ENCODE data around the gene RNF31.

The RNF31 gene

DNA sequence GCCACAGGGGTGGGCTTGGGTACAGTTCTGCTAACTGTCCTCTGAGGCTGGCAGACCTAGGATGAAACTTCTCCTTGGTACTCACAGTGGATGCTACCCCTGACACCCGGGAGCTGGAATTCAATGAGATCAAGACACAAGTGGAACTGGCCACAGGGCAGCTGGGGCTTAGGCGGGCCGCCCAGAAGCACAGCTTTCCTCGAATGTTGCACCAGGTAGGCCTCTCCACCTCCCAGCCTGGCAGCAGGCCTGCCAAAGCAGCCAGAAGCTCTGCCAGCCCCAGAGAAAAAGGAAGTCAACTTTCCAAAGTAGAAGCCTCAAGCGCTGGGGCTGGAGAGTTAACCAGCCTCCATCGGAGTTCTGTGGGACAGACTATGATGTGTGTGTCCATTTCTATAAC lies 30.1 kb upstream of the RNF31 start:
- no peak for DNase-seq

DNA sequence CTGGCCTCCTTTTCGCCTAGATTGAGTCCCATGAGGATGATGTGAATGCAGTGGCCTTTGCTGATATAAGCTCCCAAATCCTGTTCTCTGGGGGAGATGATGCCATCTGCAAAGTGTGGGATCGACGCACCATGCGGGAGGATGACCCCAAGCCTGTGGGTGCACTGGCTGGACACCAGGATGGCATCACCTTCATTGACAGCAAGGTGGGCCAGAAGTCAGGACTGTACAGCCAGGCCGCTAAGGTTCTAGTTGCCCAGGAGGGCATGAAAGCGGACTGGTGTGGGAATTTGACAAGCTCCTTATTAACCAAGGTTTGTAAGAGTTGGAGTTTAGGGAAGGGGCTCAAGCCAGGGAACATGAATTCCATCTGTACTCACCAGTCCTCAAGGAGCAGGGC lies 27.6 kb upstream of the RNF31 start:
- DNase-seq, result no peak

DNA sequence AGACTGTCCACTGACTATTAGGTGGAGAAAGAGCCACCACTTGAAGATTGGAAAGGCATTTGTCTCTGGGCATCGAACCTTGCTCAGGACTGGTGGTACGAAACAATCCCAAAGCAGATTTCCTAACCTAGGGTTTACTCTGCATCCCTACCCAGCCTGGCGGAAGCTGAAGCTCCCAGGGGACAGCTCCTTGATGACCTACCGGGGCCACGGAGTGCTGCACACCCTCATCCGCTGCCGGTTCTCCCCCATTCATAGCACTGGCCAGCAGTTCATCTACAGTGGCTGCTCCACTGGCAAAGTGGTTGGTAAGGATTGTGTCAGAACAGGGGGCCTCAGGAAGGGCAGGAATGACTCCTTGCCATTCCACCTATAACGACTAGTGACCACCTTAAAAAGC lies 26.1 kb upstream of the RNF31 start:
- no peak for DNase-seq

DNA sequence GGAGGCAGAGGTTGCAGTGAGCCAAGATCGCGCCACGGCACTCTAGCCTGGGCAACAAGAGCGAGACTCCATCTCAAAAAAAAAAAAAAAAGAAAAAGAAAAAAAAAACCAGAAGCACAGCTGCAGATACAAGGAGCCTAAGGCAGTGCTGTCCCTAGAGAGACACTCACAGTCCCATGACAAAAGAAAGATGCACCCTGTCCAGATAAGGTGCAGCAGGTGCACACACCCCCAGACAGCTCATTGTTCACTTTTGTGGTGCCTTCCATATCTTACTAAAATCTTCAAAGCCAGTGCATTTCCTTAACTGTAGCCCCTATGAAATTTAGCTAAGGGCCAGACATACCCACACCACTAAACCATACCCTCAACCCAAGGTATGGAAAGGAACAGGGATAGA lies 24.9 kb upstream of the RNF31 start:
- no peak for DNase-seq

DNA sequence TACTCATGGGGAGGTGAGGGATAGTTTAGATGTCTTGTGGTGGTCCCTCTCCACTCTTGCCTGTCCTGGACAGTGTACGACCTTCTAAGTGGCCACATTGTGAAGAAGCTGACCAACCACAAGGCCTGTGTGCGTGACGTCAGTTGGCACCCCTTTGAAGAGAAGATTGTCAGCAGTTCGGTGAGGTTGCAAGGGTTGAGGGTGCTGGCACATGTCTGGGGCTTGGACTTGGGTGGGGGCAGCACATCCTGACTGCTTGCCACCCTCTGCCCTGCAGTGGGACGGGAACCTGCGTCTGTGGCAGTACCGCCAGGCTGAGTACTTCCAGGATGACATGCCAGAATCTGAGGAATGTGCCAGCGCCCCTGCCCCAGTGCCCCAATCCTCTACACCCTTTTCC lies 24.4 kb upstream of the RNF31 start:
- DNase-seq, result no peak

DNA sequence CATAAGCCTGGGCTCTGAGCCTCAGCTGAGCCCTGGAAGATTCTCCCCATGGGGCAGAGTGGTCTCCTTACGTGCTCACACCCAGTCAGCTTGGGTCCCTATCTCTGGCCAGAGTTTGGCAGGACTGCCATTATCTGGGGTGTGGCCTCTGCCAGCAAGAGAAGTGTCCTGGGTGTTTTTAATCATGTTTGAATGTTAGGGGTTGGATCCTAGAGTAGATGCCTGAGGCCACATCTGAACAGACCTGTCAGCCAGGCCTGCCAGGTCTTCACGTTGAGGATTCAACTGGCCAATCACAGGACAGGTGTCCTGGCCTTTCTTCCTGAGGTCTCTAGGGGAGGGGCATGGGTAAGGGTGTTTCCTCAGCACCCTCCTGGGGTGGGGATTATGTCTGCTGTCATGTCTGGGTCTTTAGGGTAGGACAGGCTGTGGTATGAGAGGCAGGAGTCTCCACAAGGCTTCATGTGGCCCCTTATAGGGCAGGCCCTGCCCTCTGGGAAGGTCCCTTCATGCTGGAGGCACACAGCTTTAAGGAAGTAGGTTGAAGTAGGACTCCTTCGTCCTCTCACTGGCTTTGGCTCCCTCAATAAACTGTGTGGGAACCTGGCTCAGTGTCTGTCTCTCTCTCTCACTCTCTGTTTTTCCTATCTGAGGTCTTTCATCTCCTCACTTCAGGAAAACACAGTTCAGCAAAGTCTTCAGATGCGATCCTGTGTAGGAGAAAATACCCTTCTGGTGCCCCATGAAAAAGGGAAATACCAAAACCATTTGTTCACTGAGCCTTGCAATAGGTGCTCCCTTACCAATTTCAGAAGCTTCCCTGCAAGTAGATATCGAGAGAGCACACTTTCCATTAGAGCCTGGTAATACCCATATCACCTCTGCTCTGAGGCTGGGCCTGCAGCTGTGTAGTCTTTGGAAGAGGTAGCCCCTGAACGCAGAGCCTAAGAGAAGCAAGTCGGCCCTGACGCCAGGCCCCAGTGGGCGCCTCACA lies 23.6 kb upstream of the RNF31 start:
- DNase-seq, result no peak

DNA sequence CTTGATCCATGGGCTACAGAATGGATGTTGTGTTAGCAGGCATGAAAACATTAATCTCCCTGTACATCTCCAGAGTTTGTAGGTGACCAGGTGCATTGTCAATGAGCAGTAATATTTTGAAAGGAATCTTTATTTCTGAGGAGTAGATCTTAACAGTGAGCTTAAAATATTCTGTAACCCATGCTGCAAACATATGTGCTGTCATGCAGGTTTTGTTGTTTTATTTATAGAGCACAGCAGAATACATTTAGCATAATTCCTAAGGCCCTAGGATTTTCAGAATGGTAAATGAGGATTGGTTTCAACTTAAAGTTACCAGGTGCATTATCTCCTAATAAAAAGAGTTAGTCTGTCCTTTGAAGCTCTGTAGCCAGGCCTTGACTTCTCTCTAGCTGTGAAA lies 20.4 kb upstream of the RNF31 start:
- no peak for DNase-seq

DNA sequence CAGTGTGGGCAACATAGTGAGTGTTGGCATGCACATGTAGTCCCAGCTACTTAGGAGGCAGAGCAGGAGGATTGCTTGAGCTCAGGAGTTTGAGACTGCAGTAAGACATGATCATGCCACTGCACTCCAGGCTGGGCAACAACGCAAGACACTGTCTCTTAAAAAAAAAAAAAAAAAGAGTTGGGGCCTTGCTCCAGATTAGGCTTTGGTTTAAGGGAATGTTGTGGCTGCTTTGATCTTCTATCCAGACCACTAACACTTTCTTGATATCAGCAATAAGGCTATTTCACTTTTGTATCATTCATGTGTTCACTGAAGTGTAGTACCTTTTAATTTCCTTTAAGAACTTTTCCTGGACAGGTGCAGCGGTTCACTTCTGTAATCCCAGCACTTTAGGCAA lies 19.6 kb upstream of the RNF31 start:
- no peak for DNase-seq

DNA sequence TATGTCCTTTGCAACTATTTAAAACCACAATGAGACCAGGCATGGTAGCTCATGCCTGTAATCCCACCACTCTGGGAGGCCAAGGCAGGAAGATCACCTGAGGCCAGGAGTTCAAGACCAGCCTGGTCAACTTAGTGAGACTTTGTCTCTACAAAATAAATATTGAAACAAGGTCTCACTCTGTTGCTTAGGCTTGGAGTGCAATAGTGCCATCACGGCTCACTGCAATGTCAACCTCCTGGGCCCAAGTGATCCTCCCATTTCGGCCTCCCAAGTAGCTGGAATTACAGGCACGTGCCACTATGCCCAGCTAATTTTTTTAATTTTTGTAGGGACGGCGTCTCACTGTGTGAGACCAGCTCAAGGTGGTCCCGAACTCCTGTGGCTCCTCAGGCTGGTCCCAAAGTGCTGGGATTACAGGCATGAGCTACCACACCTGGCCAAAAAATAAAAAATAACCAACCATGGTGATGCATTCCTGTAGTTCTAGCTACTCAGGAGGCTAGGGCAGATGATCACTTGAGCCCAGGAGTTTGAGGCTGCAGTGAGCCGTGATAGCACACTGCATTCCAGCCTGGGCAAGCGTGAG lies 17.8 kb upstream of the RNF31 start:
- DNase-seq, result no peak

DNA sequence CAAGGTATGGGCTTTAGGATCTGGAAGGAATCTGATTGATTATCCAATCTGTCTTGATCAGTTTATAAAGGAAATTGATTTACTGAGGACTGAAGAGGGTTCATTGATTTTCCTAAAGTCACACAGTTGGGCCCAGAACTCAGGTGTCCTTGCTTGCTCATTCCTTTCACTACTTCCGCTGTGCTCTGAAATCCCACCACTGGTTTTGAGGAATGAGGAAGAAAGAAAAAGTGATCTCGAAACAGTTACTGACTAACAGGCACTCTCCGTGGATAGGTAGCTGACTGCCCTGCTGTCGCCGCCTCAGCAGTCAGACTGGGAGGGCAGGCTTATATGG lies 16.9 kb upstream of the RNF31 start, which contains the start of gene FITM1:
Gene FITM1 (plus strand): TSS at position 280 of the 337 bp plus-strand sequence. CDS start 905 bp downstream, outside the sequence.
- DNase-seq, result no peak

DNA sequence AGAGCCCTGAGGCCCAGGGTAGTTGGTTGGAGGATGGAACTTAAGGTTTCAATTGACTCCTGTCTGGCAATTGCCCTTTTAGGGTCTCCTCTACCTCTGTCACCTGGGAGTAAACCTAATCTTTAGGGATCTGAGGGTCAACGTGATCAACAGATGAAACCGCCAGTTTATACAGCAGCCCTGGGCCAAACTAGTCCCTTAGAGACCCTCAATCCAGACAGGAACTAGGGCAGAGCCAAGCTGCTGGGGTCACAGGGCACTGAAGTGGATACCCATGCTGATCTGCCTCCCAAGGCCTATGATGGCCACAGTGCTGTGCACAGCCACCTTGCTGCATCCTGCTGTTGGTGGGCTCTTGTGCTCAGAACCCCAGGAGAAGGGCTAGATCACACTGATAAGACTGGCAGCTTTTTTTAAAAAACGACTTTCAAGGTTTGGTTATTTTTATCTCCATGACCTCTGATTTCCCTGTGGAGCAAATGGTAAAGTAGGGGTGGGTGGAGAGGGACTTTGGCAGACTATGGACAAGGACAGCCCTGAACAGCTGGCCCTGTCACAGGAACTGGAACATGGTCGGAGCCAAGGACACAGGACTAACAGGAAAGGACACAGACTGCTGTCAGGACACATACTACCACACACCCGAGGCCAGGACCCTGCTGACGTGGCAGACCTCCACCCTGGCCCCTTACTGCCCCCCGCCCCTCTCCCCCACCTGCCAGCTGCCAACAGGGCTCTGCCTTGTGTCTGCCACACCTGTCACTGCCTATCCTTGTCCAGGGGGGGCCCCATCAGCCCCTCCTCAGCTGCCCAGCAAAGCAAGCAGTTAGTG lies 16.4 kb upstream of the RNF31 start:
- no peak for DNase-seq

DNA sequence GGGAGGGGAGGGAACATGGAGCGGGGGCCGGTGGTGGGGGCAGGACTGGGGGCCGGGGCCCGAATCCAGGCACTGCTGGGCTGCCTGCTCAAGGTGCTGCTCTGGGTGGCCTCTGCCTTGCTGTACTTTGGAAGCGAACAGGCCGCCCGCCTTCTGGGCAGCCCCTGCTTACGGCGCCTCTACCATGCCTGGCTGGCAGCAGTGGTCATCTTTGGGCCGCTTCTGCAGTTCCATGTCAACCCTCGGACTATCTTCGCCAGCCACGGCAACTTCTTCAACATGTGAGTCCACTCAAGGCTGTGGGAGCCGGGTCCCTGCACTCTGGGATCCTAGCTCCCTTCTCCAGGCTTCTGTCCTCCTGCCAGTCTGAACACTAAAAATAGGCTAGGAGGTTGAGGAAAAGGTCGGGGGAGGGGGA lies 15.7 kb upstream of the RNF31 start:
- no peak for DNase-seq

DNA sequence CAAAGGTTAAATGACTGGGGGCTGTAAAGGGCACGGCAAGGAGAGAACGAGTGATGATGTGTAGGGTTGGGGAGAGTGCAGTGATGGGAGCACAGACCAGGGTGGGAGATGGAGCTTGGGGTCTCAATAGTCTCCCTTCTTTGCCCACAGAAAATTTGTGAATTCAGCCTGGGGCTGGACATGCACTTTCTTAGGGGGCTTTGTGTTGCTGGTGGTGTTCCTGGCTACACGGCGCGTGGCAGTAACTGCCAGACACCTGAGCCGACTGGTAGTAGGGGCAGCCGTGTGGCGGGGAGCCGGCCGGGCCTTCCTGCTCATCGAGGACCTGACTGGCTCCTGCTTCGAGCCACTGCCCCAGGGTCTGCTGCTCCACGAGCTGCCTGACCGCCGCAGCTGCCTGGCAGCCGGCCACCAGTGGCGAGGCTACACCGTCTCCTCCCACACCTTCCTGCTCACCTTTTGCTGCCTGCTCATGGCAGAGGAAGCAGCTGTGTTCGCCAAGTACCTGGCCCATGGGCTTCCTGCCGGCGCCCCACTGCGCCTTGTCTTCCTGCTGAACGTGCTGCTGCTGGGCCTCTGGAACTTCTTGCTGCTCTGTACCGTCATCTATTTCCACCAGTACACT lies 15.1 kb upstream of the RNF31 start:
- no peak for DNase-seq

DNA sequence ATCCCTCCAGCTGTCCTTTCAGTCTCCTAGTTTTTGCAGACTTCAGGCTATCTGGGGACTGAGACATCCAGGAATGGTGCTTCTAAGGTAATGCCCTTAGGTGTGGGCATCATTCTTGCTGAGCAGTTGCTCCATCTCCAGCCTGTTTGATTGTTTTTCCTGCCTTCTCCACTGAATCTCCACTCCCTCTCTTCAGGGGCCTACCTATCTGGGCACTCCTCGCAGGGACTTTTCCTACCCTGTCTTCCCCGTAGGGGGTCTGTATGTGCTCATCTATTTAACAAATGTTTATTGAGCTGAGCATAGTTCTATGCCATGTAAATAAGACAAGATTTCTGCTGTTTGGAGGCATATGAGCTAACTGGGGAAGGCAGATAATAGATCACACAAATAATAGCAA lies 14.3 kb upstream of the RNF31 start:
- DNase-seq, result no peak

DNA sequence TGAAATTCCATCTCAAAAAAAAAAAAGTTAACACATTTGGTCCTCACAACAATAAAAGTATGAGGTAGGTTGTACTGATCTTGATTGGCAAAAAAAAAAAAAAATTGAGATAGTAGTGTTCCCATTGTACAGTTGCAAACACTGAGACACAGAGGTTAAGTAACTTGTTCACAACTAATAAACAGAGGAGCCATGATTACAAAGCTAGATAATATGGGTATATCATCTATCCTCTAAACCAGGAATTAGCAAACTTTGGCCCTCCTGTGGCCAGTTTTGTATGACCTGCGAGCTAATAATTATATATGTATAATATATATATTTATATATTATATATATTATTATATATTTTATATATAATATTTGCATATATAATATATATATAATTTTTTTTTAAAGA lies 13.6 kb upstream of the RNF31 start:
- no peak for DNase-seq

DNA sequence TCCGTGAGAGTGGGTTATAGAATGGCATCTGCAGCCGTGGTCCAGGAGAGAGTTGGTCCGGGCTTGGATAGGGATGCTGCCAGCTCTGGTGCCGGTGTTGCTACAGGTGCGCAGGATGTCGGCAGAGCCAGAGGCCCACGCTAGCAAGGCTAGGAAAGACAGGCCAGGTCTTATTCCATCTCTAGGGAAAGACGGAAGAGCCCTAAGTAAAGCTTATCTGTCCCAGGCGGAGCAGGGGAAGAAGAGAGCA lies 11.8 kb upstream of the RNF31 start:
- DNase-seq, result no peak

DNA sequence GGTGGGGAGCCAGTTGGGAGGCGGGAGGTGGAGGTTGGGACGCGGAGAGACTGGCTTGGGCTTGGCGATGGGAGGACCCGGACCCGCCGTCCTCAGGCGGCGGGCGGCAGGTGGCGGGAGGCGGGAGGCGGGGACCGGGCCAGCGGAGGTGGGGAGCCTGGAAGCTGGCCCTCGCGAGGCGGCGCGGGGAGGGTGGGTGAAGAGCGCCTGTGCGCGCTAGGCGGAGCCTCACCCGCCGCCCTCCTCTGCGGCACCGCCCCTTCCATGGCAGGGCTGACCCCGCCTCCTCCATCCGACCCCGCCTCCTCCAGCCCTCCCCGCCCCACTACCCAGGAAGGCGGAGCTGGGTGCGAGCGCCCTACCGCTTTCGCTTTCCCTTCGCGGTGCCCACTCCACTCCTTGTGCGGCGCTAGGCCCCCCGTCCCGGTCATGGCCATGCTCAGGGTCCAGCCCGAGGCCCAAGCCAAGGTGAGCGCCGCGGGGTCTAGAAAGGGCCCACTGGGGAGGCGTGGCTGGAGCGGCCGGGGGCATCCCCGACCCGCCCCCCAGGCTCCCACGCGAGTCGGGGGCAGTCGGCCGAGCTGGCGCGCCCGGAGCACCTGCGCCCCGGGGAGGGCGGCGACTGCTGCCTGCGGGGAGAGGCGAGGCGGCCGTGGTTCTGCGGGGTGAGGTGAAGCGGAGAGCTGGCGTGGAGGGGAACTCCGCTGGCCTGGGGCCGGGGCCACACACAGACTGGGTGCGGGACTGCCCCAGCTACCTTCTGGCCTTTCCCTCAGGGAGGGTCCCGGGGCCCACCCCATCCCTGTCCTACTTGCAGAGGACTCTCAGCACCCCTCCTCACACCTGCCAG lies 11.2 kb upstream of the RNF31 start, which contains the start of gene PSME1:
Gene PSME1 (plus strand): TSS at position 361 of the 850 bp plus-strand sequence. CDS start 69 bp downstream, at position 430.
- peak; percentile 65 to 94 for DNase-seq

DNA sequence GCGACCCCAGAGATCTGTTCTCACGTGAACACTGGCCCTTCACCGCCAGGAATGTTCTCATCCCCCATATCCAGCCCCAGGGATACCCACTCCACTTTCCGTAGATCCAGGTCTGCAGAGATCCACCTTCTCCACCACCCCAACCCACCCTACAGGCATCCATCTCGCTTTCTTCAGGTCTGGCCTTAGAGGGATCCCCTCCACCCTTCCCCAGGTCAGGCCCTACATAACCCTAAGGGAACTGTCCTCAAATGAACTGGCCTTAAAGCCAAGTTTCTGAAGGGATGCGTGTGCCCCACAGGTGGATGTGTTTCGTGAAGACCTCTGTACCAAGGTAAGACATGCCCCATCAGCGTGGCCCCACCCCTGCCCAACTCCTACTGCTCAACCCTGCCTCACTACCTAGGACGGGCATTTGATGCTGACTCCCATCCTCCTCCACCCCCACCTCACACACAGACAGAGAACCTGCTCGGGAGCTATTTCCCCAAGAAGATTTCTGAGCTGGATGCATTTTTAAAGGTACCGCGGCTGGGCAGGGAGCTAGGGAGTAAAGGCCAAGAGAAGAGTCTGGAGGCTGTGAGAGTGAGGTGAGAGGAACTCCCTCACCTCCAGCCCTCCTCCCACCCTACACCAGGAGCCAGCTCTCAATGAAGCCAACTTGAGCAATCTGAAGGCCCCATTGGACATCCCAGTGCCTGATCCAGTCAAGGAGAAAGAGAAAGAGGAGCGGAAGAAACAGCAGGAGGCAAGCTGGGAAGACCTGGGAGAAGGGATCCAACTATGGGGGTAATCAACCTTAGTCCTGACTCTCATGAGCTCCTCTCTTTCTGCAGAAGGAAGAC lies 10.4 kb upstream of the RNF31 start:
- DNase-seq, result no peak

DNA sequence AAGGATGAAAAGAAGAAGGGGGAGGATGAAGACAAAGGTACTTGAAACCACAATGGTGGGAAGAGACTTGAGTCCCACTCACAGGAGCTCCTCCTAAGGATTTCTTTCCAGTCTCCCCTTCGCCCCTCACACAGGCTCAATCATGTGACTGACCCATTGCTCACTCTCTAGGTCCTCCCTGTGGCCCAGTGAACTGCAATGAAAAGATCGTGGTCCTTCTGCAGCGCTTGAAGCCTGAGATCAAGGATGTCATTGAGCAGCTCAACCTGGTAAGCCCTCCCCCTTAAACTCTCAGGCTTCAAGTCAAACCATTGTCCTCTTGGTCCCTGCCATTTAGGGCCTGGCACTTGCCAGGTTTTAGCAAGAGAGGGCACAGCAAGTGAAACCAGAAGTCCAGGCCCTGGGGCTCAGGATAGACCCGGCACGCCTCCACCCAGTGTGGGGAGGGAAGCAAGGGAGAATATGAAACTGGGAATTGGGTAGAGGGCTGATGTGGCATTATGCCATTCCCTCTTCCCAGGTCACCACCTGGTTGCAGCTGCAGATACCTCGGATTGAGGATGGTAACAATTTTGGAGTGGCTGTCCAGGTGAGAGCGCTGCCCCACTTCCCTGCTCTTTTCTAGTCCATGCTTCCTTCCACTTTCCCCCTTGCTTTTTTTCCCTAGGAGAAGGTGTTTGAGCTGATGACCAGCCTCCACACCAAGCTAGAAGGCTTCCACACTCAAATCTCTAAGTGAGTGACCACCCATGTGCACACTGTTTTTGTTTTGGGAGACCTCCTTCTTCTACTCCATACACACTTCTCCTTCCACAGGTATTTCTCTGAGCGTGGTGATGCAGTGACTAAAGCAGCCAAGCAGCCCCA lies 9.5 kb upstream of the RNF31 start:
- DNase-seq, result no peak

Measured in NCI-H446 (cell line).